Upper lobe of right lung (tissue), 1 donor: ENCODE data around the gene EPAS1. TPM values are rescaled to one million over a fixed set of nuclear protein-coding genes. Genes with fewer than 3 reads are reported as not detected.

Experiments used
- ATAC-seq: fragments of 200-7000 bp; cut with Tn5 transposase; one replicate; pipeline ENCODE4 v1.9.1; 2020; ENCODE audit warnings: mild to moderate bottlenecking, moderate library complexity
- DNase-seq: peaks from one replicate; pipeline ENCODE4 v3.0.0-alpha.2; 2020
- H3K27ac ChIP-seq: fragments of 200-600 bp; one replicate; pipeline ENCODE4 v1.8.0; 2022
- H3K27me3 ChIP-seq: fragments of 200-600 bp; one replicate; pipeline ENCODE4 v1.8.0; 2022; ENCODE audit warnings: mild to moderate bottlenecking
- H3K36me3 ChIP-seq: fragments of 200-600 bp; one replicate; pipeline ENCODE4 v1.8.0; 2022
- H3K4me1 ChIP-seq: fragments of 200-600 bp; one replicate; pipeline ENCODE4 v1.8.0; 2022
- H3K4me3 ChIP-seq: fragments of 200-600 bp; one replicate; pipeline ENCODE4 v1.8.0; 2022; ENCODE audit warnings: mild to moderate bottlenecking
- H3K9me3 ChIP-seq: fragments of 200-600 bp; one replicate; pipeline ENCODE4 v1.8.0; 2022
- CTCF ChIP-seq: fragments of 200-600 bp; IDR thresholded peaks from one replicate; pipeline ENCODE4 v1.8.0; 2022; ENCODE audit warnings: antibody characterized with exemption
- intact Hi-C: fragments of 100-400 bp; cut with DNase I; formaldehyde crosslinking; loops from one replicate; pipeline ENCODE4 v1.11.0; 2022
- total RNA-seq: library from RNA; stranded (reverse); fragmentation: NEBNext Ultra II Directional; extraction: Animal tissue kit (Norgen Biotek cat#: 25700); gene quantifications from one replicate; pipeline ENCODE4 v1.2.1, GENCODE V29; 2021
- donor health status: DM: no; HTN: yes; CAD: no; lungs with severe emphysema.

The EPAS1 gene
- total RNA-seq, 1 donor from 2014 or later: 1,593 TPM

- DNase-seq (no peak), ATAC-seq (no peak)
- Histone ChIP-seq H3K9me3 (no peaks in the 10 kb centered on the region), H3K36me3 (no peaks in the 10 kb centered on the region), H3K27ac (peak overlapping the region; percentile 98), H3K27me3 (no peaks in the 10 kb centered on the region), H3K4me1 (peaks cover 27% of the 10 kb centered on the region), H3K4me3 (peak overlapping the region; percentile 83)
- intact Hi-C loops: loop anchor here (10.0 kb wide), 1 partner anchor 283 kb away; no protein-coding TSS in a partner anchor
- no peak for TF ChIP-seq CTCF
Observed at GRCh38 chr2:46298272-46298521, 990 bp downstream of the EPAS1 start.

GRCh38 chr2:46298522-46299353, 1.5 kb downstream of the EPAS1 start:
- H3K9me3 ChIP-seq: no peaks in the 10 kb centered on the region
- H3K4me3 ChIP-seq: peak overlapping the region; percentile 83
- ATAC-seq (peak; percentile 49), DNase-seq (peak; percentile 85)
- peak overlapping the region; percentile 98 for H3K27ac ChIP-seq
- H3K27me3 ChIP-seq: no peaks in the 10 kb centered on the region
- no peaks in the 10 kb centered on the region for H3K36me3 ChIP-seq
- intact Hi-C loops: loop anchor here (10.0 kb wide), 1 partner anchor 284 kb away; no protein-coding TSS in a partner anchor
- TF ChIP-seq CTCF: peak; percentile 33
- peaks cover 31% of the 10 kb centered on the region for H3K4me1 ChIP-seq

- DNase-seq (peak; percentile 87), ATAC-seq (peak; percentile 35)
- H3K9me3 ChIP-seq: no peaks in the 10 kb centered on the region
- peaks cover 40% of the 10 kb centered on the region for H3K4me1 ChIP-seq
- peak overlapping the region; percentile 98 for H3K27ac ChIP-seq
- TF ChIP-seq CTCF: no peak
- H3K36me3 ChIP-seq: no peaks in the 10 kb centered on the region
- H3K27me3 ChIP-seq: no peaks in the 10 kb centered on the region
- H3K4me3 ChIP-seq: peak overlapping the region; percentile 83
- intact Hi-C loops: loop anchor here (10.0 kb wide), 2 partner anchors 55 to 285 kb away; no protein-coding TSS in a partner anchor
Observed at GRCh38 chr2:46299365-46300263, 2.4 kb downstream of the EPAS1 start.

GRCh38 chr2:46300406-46300832, 3.2 kb downstream of the EPAS1 start:
- Histone ChIP-seq H3K9me3 (no peaks in the 10 kb centered on the region), H3K36me3 (no peaks in the 10 kb centered on the region), H3K27me3 (no peaks in the 10 kb centered on the region), H3K4me3 (peak overlapping the region; percentile 83), H3K27ac (peak overlapping the region; percentile 98), H3K4me1 (peaks cover 48% of the 10 kb centered on the region)
- ATAC-seq (no peak), DNase-seq (no peak)
- no peak for TF ChIP-seq CTCF
- intact Hi-C loops: loop anchor here (10.0 kb wide), 1 partner anchor 54 kb away; no protein-coding TSS in a partner anchor

GRCh38 chr2:46302005-46302695, 4.9 kb downstream of the EPAS1 start:
- DNase-seq: no peak
- Histone ChIP-seq H3K4me1 (peaks cover 58% of the 10 kb centered on the region), H3K36me3 (no peaks in the 10 kb centered on the region), H3K27me3 (no peaks in the 10 kb centered on the region), H3K4me3 (peak overlapping the region; percentile 83), H3K27ac (peak overlapping the region; percentile 98), H3K9me3 (no peaks in the 10 kb centered on the region)
- no peak for TF ChIP-seq CTCF
- no peak for ATAC-seq
- intact Hi-C loops: loop anchor here (10.0 kb wide), 1 partner anchor 53 kb away; no protein-coding TSS in a partner anchor
